HepG2 (cell line): ENCODE data around the gene ADCY9. TPM values are rescaled to one million over a fixed set of nuclear protein-coding genes. Genes with fewer than 3 reads are reported as not detected.

ENCODE experiments used
- ATAC-seq: fragments of 200-7000 bp; cut with Tn5 transposase; 3 replicates; pipeline ENCODE4 v1.9.1; 2020; ENCODE audit warnings: mild to moderate bottlenecking, moderate library complexity
- BruUV-seq: library from RNA; stranded (reverse); fragments of 400-500 nt; replicated peaks from 2 replicates; lab custom pipeline; 2021; lab: Mats Ljungman, UMichigan
- CTCF ChIA-PET: fragments of 300-600 bp; formaldehyde crosslinking; extraction: SDS; loops from one replicate; lab custom pipeline; 2021; ENCODE audit warnings: low total read pairs, inconsistent platforms, low intra/inter-chr PET ratio; lab: Yijun Ruan, JAX
- POLR2A ChIA-PET: fragments of 350-600 bp; sonication (Branson Sonifier 250); formaldehyde crosslinking; loops from one replicate; lab custom pipeline; 2020; ENCODE audit warnings: antibody characterized with exemption, inconsistent platforms; lab: Yijun Ruan, JAX
- DNase-seq: peaks from one replicate; pipeline ENCODE4 v3.0.0-alpha.2; 2015; ENCODE audit warnings: low spot score
- FAIRE-seq: peaks from 3 replicates; lab custom pipeline; 2011; peaks lifted over from hg19 to GRCh38; lab: Jason Lieb, UNC
- H2AFZ ChIP-seq: one replicate; pipeline ENCODE4 v1.6.1; 2011; ENCODE audit warnings: low read length, inconsistent platforms
- H3K27ac ChIP-seq: fragments of 300-600 bp; 3 replicates; pipeline ENCODE4 v1.8.0; 2011; ENCODE audit warnings: mixed run types, mild to moderate bottlenecking, mixed read lengths, low read length, inconsistent platforms; ENCODE audit not compliant: insufficient read depth; ENCODE audit errors: extremely low read length
- H3K27me3 ChIP-seq, 2 experiments: fragments of 200-600 bp in 1 of 2; 2 replicates in 1 of 2; 3 replicates in 1 of 2; pipeline versions ENCODE4 v1.6.0 to v1.8.0; 2011; ENCODE audit warnings: low read length in 2 of 2, mild to moderate bottlenecking in 2 of 2, moderate library complexity in 2 of 2, inconsistent platforms in 1 of 2; ENCODE audit not compliant: insufficient read depth in 2 of 2, control insufficient read depth in 1 of 2
- H3K36me3 ChIP-seq, 2 experiments: fragments of 200-600 bp in 1 of 2; replicated peaks in 1 of 2; 2 replicates in 1 of 2; 3 replicates in 1 of 2; pipeline versions ENCODE4 v1.5.1 to v1.8.0; 2011; ENCODE audit warnings: low read length in 2 of 2, inconsistent platforms in 1 of 2; ENCODE audit not compliant: insufficient read depth in 2 of 2, control insufficient read depth in 1 of 2
- H3K4me1 ChIP-seq: 2 replicates; pipeline ENCODE4 v1.5.1; 2012; ENCODE audit warnings: low read length, inconsistent platforms; ENCODE audit not compliant: insufficient read depth
- H3K4me2 ChIP-seq: 2 replicates; pipeline ENCODE4 v1.6.0; 2011; ENCODE audit warnings: low read depth, low read length, inconsistent platforms
- H3K4me3 ChIP-seq, 3 experiments: fragments of 200-600 bp in 1 of 3; sonication (generic), shearing (Covaris generic) in 1 of 3; replicated peaks in 1 of 3; 2 replicates each; pipeline ENCODE4 v1.5.1; 2011 to 2016; ENCODE audit warnings: low read length in 3 of 3, inconsistent platforms in 2 of 3, low read depth in 2 of 3, mild to moderate bottlenecking in 2 of 3, control low read depth in 1 of 3, mixed read lengths in 1 of 3; ENCODE audit not compliant: insufficient read depth in 1 of 3
- H3K79me2 ChIP-seq: one replicate; pipeline ENCODE4 v1.6.1; 2011; ENCODE audit warnings: low read length, inconsistent platforms; ENCODE audit not compliant: insufficient read depth
- H3K9ac ChIP-seq: 2 replicates; pipeline ENCODE4 v1.6.0; 2011; ENCODE audit warnings: mild to moderate bottlenecking, low read depth, low read length, inconsistent platforms; ENCODE audit not compliant: insufficient read depth
- H3K9me3 ChIP-seq: 2 replicates; pipeline ENCODE4 v1.5.1; 2012; ENCODE audit warnings: mild to moderate bottlenecking, low read length
- H4K20me1 ChIP-seq: 2 replicates; pipeline ENCODE4 v1.6.0; 2011; ENCODE audit warnings: inconsistent platforms, mild to moderate bottlenecking, low read length, moderate library complexity; ENCODE audit not compliant: insufficient read depth
- CEBPB ChIP-seq: IDR thresholded peaks from 2 replicates; pipeline ENCODE4 v1.6.1; 2011; ENCODE audit warnings: low read depth, low read length, improper control_type of control experiment, borderline replicate concordance
- KLF9 ChIP-seq: IDR thresholded peaks from 2 replicates; pipeline ENCODE4 v1.6.1; 2016; ENCODE audit warnings: low read depth
- ZNF121 ChIP-seq: sonication (generic); formaldehyde crosslinking; IDR thresholded peaks from 2 replicates; pipeline ENCODE4 v1.5.0; 2020; ENCODE audit warnings: mild to moderate bottlenecking, missing genetic modification reagents
- ZNF737 ChIP-seq: sonication (generic); formaldehyde crosslinking; IDR thresholded peaks from 2 replicates; pipeline ENCODE4 v1.5.0; 2020; ENCODE audit warnings: missing genetic modification reagents, mild to moderate bottlenecking, borderline replicate concordance
- whole genome bisulfite sequencing: methylation state at CpG from one replicate; pipeline ENCODE4 v1.1.6; 2017; ENCODE audit warnings: low lambda C conversion rate; 5-methylcytosine and 5-hydroxymethylcytosine counted together
- in situ Hi-C: cut with HindIII; loops from 2 replicates; pipeline ENCODE4 v1.10.0; 2017; ENCODE audit warnings: low pct_unique_long_range_greater_than_20kb; ENCODE audit not compliant: extremely low pct_ligation_motif_present
- intact Hi-C: fragments of 100-400 bp; cut with micrococcal nuclease; formaldehyde crosslinking; loops from one replicate; pipeline ENCODE4 v1.10.0; 2022; ENCODE audit not compliant: unreplicated experiment
- polyA plus RNA-seq, 8 experiments: library from polyadenylated mRNA; depleted of rRNA in 3 of 8; stranded (reverse) in 7 of 8; unstranded in 1 of 8; fragments of >200 nt; fragmentation: Illumina TruSeq in 4 of 8; extraction: Trizol in 4 of 8; gene quantifications; 2 replicates each; pipeline versions ENCODE4 v1.2.1 to v1.2.3, GENCODE V29; 2011 to 2016; ENCODE audit warnings: low read depth in 4 of 8, missing spikeins in 1 of 8, mixed read lengths in 1 of 8; ENCODE audit not compliant: insufficient read depth in 1 of 8
- total RNA-seq, 5 experiments: library from RNA; depleted of rRNA; stranded (reverse); fragments of >200 nt; fragmentation: Illumina TruSeq; extraction: Trizol; gene quantifications; 2 replicates each; pipeline ENCODE4 v1.2.3, GENCODE V29; 2016; ENCODE audit warnings: low read depth in 1 of 5

ADCY9 gene
- total and polyA plus RNA-seq, 2 of the 13 experiments (the other 11 are each of a cell fraction or from before 2014, with no cell fraction given), result 11.2 to 13.9 TPM

GRCh38 chr16:4087990-4088577 lies 28.2 kb downstream of the ADCY9 start:
- BruUV-seq, result no TSS peak
- Histone ChIP-seq H4K20me1 (0 out of 2 replicates have a peak, but pooled peaks cover 9% of the 10 kb centered on the region), H3K9me3 (no peaks in the 10 kb centered on the region), H3K27ac (no peak overlapping the region), H3K9ac (no peak overlapping the region), H3K4me1 (peaks cover 15% of the 10 kb centered on the region), H3K27me3 (no peaks in the 10 kb centered on the region), H3K36me3 (peaks cover 0 to 2% of the 10 kb centered on the region in 2 experiments; a peak in 2 of 5 replicates), H3K4me2 (no peak overlapping the region), H3K4me3 (no peak overlapping the region), H2AFZ (no peak overlapping the region), H3K79me2 (peaks cover 38% of the 10 kb centered on the region)
- in situ Hi-C loops, result no loop called here
- no peak for ATAC-seq
- DNase-seq, result no peak
- ChIA-PET POLR2A (interaction anchor here (0.7 to 0.8 kb wide), 2 partner anchors 76 to 916 kb away, joined by 3 read pairs; no protein-coding TSS in a partner anchor), CTCF (no interaction called here)
- no peak for FAIRE-seq
- WGBS, result 98% methylated on average over 7 of the region's 7 CpGs
- no peak for TF ChIP-seq ZNF737 (CRISPR knock-in tag)
- TF ChIP-seq ZNF121 (CRISPR knock-in tag), result 0 out of 2 replicates have a peak, but pooled peaks have one; percentile 62
- intact Hi-C loops, result no loop called here

GRCh38 chr16:4087099-4087885 lies 28.9 kb downstream of the ADCY9 start:
- no peaks in the 10 kb centered on the region for H3K9me3 ChIP-seq
- intact Hi-C loops, result no loop called here
- H3K36me3 ChIP-seq, result peaks cover 0 to 2% of the 10 kb centered on the region in 2 experiments; a peak in 2 of 5 replicates
- no peak overlapping the region for H3K4me2 ChIP-seq
- no TSS peak for BruUV-seq
- H3K9ac ChIP-seq, result no peak overlapping the region
- DNase-seq (no peak), FAIRE-seq (no peak), ATAC-seq (peak; percentile 69)
- H3K4me1 ChIP-seq, result peaks cover 15% of the 10 kb centered on the region
- no peak overlapping the region for H2AFZ ChIP-seq
- in situ Hi-C loops, result no loop called here
- H4K20me1 ChIP-seq, result 0 out of 2 replicates have a peak, but pooled peaks cover 9% of the 10 kb centered on the region
- no peaks in the 10 kb centered on the region for H3K27me3 ChIP-seq
- H3K4me3 ChIP-seq, result no peak overlapping the region
- ChIA-PET CTCF (no interaction called here), POLR2A (interaction anchor here (0.7 to 0.8 kb wide), 2 partner anchors 75 to 915 kb away, joined by 3 read pairs; no protein-coding TSS in a partner anchor)
- WGBS, result 80% methylated on average over 12 of the region's 12 CpGs
- H3K79me2 ChIP-seq, result peaks cover 36% of the 10 kb centered on the region
- peak; percentile 9; the same call in 1 of the 2 replicates for TF ChIP-seq CEBPB
- no peak for TF ChIP-seq KLF9 (CRISPR knock-in tag)
- H3K27ac ChIP-seq, result no peak overlapping the region
